NCI-H446 (cell line): ENCODE measurements around the gene CDK5RAP2.
"Not testable (repeated sequence)": the region's sequence is repeated elsewhere in the genome, so short reads cannot be mapped to it uniquely, and the experiment has no call there.

Experiments
- DNase-seq, 2 experiments: peaks; one replicate each; lab custom pipeline; 2025; lab: John Stamatoyannopoulos, UW

The CDK5RAP2 gene

DNA sequence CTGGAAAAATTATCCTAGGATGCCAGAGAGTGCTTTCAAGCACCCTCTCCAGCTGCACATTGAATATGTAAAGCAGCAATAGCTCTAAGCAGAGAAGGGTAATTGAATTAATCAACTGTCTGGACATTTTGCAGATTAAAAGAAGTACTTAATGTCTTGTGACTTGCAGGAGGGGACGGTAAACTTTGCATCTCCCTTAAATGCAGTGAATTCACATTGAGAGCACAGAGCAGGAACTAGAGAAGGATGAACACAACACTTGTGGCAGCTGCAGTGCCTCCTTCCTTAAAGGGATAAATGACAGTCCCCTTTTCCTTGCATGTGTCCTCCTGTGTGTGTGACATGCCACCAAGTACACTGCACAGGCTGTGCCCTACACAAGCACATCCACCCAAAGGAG is 7.4 kb upstream of the CDK5RAP2 start:
- no peak for DNase-seq

DNA sequence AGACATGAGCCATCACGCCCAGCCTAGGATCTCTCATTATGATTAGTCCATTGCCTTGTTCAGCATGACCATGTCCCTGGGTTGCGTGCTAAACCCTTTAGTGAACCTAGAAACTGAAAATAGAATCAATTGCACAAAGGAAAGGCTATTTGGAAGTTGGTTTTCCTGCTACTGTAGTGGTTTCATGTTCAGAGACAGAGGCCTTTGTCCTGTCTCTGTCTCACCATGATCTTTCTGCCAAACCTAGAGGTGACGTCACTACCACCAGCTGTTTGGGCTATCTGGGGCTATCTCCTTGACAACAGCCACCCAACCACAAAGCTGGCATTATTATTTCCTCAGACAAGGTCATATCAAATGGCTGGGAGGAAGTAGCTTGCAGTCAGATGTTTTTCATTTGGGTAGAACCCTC is 4.0 kb upstream of the CDK5RAP2 start:
- DNase-seq: peak; percentile 27 to 46

DNA sequence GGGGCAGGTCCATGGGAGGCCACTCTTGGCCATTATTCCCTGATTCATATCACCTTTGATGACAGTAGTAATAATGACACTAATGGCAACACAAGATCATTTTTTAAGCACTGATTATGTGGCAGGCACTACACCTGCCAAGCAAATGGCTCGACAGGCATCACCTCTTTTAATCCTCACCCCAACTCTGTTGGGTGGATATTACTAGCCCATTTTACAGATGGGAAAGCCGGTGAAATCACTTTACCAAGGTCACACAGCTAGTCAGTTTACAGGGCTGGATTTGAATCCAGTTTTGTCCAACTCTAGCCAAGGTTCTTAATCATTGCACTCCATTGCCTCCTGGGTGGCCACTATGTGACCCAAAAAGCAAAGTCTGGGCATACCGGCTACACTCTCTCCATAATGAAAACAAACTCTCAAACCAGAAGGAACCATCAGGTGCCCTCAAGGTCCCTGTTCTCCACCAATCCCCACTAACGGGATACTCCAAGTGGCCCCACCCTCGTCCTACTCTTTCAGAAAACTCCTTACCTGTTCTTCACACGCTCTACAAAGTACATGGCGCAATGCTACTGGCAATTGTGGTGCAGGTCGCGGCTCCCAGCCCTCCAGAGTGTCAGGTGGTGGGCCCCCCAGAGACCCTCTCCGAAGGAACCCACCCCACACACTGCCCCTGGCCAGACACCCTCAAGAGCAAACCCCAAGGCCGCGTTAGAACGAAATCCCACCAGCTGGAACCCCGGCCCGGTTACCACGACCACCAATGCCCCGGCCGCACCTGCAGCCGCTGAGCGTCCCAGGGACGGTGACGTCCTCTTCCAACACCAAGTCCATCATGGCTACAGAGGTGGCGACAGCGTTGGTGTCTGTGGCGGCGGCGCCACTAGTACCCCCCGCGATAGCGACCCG is 572 bp downstream of the CDK5RAP2 start:
- DNase-seq: no peak

DNA sequence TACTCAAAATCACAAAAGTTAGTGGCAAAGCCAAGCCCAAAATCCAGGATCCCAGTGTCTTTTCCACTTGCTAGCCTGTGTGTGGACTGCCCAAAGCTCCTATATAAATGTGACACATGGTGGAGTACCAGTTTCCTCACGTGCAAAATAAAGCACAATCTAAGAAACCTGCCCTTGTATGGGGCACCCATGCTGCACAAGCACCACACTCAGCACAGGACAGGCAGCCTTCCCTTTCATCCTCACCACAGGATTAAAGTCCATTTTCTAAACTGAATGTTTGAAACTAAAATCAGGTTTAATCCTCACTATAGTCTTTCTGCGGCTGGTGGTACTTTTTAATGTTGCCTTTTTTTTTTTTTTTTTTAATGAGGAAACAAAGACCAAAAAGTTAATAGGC is 5.5 kb downstream of the CDK5RAP2 start:
- no peak for DNase-seq

DNA sequence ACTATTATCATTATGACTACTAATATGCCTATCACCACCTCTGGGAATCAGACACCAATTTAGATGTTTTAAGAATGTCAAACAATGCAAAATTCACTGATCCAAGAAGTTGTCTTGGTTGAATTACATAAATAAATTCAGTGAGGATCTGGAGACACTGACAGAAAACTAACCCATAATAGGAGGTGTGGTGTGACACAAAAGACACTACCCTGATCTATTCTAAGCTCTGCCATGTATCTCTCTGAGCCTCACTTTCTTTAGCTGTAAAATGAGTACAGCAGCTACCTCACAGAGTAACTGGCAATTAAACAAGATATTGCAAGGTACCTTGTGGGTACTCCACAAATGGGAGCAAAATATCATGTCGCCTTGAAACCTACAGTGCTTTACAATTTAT is 7.5 kb downstream of the CDK5RAP2 start:
- no peak for DNase-seq

DNA sequence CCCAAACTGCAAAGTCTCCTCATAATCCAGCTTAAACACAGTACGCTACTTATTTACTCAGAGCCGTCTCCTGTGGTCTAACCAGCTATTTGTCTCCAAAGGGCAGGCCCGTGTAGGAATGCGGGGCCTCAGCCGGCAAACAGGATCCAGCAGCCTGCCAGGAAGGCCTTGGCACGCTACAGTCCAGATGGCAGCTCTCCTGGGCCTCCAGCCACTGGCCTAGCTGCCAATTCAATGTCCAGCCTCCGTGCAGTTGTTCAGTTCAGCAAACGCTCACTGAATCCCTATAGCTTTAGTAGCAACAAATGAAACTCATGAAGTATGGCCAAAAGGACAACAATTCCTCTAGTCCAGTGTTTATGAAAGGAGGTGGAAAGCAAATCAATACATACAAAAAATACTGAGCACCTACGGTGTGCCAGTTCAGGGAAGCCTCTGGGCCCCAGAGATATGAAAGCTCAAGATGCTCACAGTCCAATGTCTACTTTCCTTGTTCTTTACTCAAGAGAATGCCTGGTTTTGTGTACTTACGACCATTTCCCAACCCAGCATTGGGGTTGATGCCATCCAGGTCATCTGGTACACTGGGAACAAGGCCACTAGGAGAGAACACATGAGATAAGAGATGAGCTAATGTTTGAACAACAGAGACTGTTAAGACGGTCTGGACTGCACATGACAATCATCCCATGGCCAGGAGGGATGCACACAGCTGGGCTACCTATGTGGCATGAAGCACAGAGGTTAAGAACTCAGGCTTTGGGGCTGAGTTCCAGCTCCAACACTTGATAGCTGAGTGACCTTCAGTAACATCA is 8.3 kb downstream of the CDK5RAP2 start:
- DNase-seq: peak in 1 of 2 experiments; percentile 52

DNA sequence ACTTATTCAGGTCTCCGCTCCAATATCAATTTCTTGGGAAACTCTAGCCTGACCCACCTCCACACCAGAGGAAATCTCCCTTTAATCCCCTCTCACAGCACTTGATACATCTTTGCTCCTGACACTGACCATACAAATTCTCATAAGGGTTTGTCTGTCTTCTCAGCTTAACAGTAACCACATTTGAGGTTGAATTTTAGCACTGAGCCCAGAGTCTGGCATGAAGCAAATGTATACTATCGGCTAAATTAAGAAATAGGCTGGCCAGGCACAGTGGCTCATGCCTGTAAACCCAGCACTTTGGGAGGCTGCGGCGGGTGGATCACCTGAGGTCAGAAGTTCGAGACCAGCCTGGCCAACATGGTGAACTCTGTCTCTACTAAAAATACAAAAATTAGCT is 9.7 kb downstream of the CDK5RAP2 start:
- no peak for DNase-seq

DNA sequence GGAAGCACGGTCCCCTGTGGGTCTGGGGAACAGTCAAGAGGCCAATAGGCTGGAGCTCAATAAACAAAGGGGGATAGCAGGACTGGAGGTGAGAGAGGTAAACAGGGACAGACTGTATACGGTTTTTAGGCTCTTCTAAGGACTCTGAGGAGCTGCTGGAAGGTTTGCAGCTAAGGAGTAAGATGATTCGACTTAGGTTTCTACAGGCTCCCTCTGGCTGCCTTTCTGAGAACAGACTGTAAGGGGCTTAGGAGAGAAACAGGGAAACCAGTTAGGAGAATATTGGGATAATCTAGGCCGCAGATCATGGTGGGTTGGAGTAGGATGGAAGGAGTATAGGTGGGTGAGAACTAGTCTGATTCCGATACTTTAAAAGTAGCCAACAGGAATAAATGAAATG is 10.4 kb downstream of the CDK5RAP2 start:
- no peak for DNase-seq

DNA sequence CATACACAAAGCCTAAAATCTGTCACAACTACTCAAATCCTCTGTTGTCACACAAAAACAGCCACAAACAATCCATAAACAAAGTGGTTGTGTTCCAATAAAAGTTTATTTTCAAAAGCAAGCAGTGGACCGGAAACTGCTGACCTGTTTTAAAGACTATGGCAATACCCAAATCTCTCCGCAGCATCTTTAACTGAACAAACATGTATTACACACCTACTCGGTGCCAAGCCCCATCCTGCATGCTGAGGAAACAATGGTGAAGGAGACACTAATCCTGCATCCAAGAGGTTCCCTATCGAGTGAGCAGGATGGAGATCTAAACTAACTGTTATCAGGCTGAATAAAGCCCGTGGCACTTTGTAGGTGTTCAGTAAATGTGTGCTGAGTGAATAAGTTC is 11.2 kb downstream of the CDK5RAP2 start:
- DNase-seq: no peak

DNA sequence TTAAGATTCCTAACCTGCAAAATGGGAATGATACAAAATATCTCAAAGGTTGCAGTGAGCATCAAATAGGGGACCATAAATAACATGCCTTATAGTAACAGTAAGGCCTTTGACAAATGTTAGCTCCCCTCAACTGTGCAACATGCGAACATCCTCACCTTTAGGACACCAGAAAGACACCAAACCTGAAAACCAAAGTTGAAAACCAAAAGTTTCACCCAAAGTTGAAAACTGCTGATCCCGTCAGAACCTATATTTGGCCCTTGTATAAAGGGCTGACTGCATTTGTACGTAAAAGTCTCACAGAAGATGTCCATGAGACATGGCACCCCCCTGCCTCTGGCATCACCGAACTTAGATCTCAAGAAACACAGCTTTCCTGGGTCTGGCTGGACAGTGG is 12.1 kb downstream of the CDK5RAP2 start:
- no peak for DNase-seq

DNA sequence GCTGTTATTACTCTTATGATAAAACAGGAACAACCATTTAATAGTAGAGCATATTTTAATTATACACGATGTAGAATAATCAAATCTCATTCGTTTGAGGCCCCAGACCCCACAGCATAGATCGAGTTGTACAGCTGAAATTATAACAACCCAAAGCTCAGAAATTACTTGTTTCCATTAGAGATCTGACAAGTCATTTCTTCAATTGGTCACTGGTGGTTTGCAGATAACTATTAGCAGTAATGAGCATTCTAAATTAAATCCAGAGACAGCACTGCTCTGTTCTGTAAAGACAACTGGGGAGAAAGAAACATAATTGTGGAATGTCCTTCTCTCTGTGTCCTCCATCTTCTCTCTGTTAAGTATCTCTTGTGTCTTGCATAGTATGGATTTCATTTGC is 12.9 kb downstream of the CDK5RAP2 start:
- DNase-seq: no peak

DNA sequence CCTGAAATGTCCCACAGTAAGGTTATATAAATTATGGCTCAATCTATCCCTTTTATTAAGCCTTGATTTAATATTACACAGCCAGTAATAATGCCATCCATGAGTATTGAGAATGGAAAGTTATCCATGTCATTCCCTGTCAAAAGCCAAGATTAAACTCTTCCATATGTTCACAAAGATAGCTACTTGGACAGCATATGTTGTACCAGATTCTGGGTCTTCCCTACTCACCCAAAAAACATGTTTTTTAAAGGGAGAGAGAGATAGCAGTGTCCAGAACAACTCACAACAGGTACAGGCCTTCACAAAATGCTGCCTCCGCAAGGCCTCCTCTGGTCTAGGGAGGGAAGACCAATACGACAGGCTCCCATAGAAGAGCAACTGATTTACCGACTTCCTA is 15.4 kb downstream of the CDK5RAP2 start:
- no peak for DNase-seq

DNA sequence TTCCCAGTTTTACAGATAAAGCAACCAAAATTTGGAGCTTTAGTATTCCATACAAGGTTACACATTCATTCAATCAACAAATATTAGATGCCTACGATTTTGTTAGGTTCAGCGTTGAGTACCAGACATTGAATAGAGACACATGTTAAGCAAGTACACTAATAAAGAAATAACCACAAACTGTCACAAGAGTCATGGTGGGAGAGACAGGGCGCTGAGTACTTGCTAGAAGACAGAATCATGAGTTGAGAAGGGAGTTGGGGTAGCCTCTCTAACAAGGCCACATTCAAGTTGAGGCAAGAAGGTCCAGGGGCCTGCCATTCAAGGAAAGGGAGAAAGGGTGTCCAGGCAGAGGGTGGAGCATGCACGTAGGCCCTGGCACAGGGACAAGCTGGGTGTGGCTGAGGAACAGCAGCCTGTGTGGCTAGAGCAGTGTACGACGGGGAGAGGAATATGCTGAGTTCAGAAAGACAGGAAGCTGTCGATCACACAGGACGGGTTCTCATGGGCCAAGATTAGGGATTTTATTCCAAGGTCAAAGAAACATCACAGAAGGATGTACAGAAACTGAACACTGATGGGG is 17.0 kb downstream of the CDK5RAP2 start:
- DNase-seq: no peak

DNA sequence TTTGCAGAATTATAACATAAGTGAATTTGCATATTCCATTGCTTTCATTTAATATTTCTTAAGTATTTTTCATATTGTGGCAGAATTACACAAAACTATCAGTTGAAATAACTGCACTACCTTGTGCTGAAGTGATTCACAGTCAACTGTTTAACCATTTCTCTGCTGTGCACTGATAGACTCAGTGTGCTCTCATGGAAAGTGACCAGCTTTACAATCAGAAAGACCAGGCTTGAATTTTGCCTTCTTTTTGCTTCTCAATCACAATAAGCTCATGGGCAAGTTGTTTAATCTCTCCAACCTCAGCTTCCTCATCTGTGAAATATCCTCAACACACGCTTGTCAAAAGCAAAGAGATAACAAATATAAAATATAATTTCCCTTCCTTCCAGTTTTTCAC is 18.3 kb downstream of the CDK5RAP2 start:
- DNase-seq: no peak

DNA sequence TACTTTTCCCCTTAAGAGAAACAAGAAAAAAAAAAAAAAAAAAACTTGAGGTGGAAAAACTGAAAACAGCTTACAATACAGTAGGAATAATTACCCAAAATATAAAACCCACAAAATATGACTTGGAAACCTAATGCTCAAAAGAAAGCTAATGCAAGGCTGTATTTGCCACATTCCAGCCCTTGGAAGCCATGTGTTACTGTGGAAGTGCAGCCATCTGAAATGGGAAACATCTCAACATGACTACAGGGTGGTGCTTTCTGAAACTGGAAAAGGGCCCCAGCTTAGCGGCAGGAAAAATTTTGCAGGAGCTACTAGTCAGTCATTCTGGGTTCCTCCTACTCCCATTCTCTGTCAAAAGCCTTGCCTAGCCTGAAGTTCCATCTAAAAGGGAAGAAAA is 20.4 kb downstream of the CDK5RAP2 start:
- no peak for DNase-seq

DNA sequence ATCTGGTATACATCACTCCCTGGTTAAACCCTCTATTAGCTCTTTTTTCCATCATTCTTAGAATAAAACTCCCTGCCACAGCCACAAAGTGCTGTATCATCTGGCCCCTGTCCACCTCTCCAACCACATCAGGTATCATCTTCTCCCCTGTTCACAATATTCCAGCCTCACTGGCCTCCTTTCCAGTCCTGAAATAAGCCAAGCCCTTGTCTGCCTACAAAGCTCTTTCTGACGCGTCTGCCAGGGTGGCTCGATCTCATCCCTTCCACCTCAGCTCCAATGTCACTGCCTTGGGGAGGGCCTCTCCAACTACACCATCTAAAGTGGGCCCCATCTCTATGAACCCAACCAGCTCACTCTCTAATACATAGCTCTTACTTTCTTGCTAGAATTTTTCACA is 21.5 kb downstream of the CDK5RAP2 start:
- DNase-seq: no peak

DNA sequence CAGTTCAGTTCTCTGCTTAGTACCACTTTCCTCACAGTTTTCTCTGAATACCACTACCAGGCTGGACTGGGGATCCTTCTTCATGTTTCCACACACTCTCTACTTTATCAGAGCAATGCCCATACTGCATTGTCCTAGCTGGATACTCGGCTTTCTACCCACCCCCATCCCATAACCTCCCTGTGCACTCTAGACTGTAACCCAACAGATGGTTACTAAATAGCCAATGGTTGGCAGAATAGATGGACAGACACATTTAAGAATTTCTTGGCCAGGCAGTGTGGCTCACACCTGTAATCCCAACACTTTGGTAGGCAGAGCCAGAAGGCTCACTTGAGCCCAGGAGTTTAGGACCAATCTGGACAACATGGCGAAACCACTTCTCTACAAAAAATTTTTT is 22.8 kb downstream of the CDK5RAP2 start:
- no peak for DNase-seq

DNA sequence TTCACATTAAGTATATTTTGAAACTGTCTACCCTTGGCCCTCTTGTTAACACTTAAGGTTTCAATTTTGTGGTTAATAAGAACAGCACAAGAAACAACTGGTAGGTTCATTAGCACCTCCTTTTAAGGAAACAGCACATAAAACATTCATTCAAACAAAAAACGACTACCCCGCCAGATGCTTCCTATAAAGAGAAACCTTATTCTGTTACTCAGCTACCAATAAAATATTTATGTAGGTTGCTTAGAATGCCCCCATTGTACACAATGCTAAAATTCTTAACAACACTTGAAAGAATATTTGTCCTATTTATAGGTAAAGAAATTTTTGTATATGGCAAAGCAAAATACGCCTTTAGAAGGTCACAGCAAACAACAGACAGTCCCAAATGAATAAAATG is 23.2 kb downstream of the CDK5RAP2 start:
- no peak for DNase-seq

DNA sequence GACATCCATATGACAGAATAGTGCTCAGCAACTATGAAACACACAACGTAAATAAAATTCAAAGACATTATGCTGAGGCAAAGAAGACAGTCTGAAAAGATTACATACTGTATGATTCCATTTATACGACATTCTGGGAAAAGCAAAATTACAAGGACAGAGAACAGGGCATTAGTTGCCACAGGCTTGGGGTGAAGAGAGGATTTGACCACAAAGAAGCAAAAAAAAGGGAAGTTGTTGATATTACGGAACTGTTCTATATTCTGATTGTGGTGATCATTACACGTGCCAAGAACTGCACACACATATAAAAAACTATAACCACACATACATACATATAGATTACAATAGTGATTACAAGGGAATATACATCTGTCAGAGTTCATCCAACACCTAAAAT is 24.1 kb downstream of the CDK5RAP2 start:
- no peak for DNase-seq

DNA sequence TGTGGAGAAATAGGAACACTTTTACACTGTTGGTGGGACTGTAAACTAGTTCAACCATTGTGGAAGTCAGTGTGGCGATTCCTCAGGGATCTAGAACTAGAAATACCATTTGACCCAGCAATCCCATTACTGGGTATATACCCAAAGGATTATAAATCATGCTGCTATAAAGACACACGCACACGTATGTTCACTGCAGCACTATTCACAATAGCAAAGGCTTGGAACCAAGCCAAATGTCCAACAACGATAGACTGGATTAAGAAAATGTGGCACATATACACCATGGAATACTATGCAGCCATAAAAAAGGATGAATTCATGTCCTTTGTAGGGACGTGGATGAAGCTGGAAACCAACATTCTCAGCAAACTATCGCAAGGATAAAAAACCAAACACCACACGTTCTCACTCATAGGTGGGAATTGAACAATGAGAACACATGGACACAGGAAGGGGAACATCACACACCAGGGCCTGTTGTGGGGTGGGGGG is 27.7 kb downstream of the CDK5RAP2 start:
- DNase-seq: not testable (repeated sequence)

DNA sequence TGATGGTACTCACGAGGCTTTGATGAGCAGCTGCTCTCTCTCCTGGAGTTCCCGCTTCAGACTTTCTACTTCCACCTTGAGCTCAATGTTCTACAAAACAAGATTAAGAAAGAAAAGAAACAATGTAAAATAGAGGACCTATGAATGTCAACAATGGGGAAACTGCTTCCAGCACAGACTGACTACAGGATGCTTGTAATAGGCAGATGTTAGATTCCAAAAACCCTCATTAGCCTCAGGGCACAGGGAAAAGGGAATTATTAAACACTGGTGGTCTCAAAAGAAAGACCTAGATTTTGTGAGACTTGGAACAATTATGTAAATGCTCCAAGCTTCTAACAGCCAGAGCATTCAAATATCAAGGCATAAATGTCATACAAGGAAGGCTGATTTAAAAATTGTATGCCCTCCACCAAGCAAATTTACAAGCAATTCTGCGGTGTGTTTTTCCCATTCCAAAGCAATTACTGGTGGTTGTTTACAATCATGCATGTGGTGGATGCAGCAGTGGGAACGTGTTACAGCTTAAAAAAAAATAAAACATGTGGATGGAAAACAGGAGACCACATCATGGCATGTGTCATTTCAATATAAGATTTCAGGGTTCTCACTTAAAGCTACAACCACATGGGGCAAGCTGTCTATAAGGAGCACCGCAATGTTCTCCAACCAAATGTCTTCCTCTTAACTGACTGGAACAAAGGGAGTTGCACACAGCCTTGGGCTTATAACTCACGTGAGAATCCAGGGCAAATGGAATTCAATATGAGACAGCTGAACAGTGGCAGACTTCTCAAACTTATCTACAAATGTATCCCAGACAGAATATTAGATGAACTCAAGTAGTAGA is 34.0 kb downstream of the CDK5RAP2 start:
- no peak for DNase-seq

DNA sequence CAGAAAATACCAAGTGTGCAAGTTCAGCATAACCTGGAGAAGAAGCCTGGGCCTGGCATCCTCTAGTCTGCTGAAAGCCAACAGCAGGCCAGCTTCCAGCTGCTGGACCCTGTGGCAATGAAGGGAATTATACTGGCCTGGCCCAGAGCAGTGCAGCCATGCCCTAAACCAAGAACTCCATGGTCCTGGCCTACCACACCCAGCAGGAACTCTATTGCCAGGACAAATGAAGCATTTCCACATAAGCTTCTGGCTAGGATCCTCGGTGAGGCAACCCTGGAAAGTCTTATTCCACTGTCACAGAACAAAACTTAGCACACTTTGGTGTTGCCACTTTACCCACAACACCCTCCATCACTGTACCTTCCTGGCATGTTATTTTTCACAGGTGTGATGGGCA is 35.5 kb downstream of the CDK5RAP2 start:
- no peak for DNase-seq
